NCI-H526 treated with DMSO at 0.1 percent for 48 hours (cell line): ENCODE results near the gene TTBK1.

Source experiments
- DNase-seq: peaks from one replicate; lab custom pipeline; 2025; lab: John Stamatoyannopoulos, UW

Gene TTBK1

DNA sequence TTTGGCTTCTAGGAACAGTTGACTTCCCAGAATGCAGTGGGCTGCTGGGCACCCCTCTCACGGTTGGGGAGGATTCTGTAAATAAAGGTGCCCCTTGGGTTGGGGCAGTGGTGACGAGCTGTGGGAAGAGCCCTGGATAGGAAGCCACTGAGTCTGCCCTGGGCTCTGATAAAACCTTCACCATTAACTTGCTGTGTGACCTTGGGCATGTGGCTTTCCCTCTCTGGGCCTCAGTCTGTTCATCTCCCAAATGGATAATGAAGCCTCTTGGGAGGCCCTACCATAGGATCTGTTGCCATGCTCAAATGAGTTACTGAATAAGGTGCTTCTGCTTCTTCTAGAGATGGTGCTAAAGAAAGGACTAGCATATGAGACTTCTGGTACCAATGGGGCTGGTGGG is 61.6 kb downstream of the TTBK1 start:
- no peak for DNase-seq

DNA sequence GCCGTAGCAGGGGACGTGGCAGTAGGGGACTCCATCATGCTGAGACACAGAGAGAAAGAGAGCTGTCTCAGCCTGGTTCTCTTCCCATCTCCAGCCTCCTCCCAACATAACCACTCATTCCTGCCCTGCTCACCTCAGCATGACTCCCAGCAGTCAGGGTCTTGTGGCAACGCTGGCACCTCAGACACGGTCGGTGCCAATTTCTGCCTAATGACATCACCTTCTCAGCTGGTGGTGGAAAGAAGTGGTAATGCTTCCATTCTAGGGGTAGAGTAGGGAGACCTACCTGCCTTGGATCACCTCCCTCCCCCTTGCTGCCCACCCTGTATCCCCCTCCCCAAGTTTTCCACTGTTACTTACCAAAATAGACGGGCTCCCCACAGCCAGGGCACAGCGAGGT is 62.8 kb downstream of the TTBK1 start:
- no peak for DNase-seq

DNA sequence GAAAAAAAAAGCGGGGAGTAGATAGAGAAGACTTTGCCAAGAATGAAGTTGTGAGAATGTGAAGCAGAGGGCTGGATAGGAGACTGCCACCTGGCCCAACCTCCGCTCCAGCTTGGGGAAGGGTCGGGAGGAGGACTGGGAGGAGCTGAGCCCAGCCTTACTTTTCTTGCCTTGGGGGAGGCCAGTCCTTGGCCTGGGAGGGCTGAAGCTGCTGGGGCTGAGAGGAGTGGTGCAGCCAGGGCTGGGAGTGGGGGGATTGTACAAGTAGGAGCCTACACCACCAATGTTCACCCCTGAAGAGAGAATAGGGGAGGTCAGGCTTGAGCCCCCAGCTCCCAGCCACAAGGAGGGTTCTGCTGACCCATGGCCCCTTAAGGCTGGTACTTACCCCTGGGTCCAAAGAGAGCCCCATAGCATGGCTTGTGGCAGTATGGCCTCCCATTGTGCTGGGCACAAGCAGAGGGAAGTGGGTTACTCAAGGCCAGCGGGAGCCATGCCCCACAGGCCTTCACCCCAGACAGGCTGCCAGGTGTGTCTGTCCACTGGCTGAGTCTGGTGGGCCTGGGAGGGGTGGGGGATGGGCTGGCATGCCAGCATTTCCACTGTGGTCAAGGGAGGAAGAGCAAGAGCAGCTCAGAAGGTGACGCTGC is 64.3 kb downstream of the TTBK1 start:
- DNase-seq, result no peak

DNA sequence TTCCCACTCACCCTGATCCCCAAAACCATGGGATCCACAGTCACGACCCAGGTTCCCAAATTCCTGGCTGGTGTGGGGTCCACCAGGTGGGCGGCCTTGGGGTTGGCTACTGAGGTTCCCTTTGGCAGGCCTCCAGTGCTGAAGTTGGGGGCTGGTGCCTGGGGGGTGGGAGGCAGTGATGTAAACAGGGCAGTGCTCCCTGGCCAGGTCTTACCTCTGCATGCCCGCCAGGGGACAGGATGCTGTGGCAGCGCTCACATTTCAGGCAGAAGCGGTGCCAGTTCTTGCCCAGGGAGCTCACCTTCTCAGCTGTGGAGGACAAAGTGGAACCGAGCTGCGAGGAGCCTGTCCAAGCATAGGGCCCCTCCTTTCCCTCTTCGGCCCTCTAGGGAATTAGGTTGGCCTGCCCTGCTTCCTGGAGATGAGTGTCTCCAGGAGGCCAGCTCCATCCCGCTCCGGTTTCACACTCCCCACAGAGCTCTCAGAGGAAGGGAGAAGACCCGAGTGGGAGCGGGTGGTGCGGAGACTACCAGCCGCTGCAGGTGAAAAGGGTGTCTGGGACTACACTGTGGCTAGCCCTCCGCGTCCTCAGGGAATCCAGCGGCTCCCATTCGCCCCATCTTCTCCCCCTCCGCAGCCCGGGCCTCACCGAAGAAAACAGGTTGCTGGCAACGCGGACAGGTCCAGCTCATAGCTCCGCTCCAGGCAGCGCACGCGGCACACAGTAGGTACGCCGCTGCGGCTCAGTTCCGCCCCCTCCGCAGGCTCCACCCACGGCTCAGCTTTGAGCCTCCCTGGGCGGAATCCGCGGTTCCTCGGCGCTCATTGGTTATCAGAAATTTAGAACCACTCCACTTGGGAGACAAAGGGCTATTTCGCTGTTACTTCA is 65.1 kb downstream of the TTBK1 start, which contains the start of gene CRIP3:
CRIP3 (minus strand) TSS at position 726 of the 889 bp plus-strand sequence; CDS start at position 692, 34 bp downstream.
- peak; percentile 70 for DNase-seq

DNA sequence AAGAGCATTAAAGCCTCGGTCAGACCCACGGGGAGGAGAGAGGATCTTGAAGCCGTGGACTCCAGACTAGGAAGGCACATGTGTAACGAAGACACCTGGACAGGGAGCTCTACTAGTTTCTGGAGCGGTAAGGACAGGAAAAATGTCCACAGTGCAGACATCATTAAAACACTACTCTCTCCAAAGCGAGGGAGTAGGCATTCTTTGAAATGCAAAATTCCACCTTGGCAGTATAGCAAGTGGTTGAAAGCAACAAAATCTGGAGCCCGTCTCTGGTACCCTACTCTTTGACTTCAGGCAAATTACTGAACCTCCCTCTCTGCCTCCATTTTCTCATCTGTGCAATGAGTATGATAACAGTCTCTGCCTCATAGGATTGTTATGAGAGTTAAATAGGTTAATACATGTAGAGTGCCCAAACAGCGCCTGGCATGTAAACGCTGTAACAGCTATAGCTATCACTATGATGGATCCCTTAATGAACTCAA is 65.8 kb downstream of the TTBK1 start:
- no peak for DNase-seq

DNA sequence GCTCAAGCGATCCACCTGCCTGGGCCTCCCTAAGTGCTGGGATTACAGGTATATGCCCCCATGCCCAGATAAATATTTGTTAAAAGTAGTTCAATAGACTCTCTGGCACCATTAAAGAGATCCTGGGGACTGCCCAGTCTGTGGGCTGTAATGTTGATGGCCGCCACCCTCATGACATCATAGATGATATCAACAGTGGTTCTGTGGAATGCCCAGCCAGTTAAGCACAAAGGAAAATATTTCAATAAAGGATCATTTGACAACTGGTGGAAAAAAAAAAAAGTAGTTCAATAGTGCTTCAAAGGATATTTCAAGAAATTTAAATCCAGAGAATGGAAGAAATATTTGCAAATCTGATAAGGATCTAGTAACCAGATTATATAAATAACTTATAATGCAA is 66.9 kb downstream of the TTBK1 start:
- no peak for DNase-seq

DNA sequence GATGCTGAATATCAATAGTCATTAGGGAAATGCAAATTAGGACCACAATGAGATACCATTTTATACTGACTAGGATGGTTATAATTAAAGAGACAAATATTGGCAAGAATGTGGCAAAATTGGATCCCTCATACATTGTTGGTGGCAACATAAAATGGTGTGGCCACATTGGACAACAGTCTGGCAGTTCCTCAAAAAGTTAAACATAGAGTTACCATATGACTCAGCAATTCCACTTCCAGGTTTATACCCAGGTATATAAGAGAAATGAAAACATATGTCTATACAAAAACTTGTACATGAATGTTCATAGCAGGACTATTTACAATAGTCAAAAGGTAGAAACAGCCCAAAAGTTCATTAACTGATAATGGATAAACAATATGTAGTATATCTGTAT is 67.3 kb downstream of the TTBK1 start:
- no peak for DNase-seq

DNA sequence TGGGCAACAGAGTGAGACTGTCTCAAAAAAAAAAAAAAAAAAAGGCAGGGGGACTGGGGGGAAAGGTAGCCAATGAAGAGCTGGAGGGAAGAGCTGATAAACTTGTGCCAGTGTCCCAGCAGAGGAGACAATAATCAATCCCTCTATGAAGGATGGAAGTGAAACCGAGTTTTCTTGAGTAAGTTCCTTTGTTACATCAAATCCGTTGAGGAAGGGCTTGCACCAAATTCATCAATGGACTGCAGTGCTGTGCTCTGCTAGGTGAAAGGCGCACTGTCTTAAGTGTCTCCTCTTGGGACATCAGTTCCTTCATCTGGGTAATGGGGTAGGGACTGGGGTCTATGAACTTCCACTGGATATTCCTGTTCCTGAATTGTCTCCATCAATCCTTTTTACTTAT is 68.4 kb downstream of the TTBK1 start:
- no peak for DNase-seq

DNA sequence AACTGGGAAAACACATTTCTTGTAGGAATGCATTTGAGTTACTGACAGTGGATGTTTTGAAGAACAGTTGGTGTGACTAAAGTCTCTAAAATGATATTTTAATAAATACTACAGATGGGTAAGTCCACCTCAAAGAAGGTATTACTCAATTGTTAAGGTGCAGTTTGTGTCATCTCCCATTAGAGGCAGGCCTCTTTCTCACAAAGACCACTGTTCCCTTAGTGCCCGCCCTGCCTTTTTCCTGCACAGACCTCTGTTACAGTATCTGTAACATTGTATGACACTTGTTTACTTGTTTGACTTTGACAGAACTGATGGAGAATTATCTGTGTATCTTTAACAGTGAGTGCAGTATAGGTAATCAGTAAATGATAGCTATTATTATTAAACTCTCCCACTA is 70.5 kb downstream of the TTBK1 start:
- no peak for DNase-seq

DNA sequence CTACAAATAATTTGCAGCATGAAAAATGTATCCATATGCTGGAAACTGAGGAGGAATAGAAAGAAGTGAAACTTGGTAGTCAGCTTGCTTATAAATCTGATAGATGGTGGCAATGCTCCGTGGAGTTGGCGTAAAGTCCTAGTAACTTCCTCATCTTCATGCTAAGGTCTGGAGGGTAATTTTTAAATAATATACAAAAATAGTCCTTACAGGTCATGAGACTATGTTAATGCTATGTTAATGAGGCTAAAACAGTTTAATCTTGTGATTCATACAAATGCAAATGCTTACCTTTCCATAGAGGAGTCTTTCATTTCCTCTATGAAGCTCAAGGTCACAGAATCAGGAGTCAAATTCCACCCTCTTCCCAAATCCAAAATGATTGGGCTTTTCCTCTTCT is 74.7 kb downstream of the TTBK1 start:
- no peak for DNase-seq

DNA sequence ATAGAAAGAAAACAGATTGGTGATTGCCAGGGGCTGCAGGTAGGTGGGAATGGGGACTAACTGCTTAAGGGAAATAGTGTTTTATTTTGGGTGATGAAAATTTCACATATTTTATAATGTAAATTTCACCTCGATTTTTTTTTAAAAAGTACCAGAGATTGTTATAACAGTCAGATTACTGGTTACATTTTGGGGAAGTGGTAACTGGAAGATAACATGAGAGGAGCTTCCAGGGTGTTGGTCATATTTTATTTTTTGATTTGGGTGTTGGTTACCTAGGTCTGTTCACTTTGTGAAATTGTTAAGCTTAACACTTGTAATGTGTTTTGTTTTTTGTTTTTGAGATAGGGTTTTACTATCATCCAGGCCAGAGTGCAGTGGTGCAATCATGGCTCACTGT is 82.6 kb downstream of the TTBK1 start:
- no peak for DNase-seq

DNA sequence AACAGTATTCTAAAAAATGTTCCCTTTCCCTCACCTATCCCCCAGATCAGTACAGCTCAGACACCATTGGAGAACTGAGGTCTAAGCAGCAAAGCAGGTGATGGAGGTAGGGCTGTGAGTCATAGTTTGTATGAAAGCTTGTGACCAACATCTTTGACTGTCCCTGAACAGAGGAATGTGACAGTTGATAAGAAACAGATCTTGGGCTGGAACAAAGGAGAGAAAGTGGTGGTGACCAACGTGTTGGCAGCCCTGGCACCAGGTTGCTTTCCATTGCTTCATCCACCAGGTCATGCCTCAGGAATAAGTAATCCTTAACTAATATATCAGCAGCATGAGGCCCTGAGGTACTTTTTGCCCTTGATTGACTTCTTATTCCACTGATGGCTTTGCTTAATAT is 85.2 kb downstream of the TTBK1 start:
- no peak for DNase-seq

DNA sequence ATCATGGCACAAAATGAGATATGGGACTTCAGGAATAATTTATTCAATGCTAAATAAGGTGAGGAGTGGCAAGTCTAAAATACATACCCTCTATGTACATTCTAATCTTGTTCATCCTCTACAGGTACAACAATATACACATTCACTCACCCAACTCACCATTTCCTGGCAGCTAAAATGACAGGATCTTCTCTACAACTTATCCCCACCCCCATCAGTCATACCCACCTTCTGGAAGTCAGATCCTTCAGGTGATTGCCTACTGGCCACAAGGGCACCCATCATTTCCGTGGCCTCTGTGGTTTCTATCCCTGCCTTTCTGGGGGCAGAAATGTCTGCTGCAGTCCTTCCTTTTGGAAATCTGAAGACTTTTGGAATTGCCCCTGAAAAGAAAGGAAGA is 88.2 kb downstream of the TTBK1 start:
- DNase-seq, result no peak

DNA sequence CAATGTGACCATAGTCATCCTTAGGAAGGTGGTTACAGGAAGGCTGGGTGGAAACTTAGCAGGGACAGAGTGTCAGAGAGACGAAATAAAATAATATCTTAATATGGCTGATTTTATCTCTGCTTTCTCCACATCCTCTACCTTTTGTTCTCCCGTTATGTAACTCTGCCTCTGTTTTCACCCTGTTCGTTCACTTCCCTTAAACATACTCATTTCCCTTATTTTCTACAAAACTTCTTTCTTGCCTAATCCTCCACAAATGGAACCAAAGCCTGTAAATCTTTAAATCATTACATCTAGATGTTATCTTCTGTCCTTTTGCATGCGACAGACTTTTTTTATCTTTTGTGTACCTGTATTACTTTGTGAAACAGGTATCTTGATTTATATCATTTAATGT is 88.6 kb downstream of the TTBK1 start:
- DNase-seq, result no peak

DNA sequence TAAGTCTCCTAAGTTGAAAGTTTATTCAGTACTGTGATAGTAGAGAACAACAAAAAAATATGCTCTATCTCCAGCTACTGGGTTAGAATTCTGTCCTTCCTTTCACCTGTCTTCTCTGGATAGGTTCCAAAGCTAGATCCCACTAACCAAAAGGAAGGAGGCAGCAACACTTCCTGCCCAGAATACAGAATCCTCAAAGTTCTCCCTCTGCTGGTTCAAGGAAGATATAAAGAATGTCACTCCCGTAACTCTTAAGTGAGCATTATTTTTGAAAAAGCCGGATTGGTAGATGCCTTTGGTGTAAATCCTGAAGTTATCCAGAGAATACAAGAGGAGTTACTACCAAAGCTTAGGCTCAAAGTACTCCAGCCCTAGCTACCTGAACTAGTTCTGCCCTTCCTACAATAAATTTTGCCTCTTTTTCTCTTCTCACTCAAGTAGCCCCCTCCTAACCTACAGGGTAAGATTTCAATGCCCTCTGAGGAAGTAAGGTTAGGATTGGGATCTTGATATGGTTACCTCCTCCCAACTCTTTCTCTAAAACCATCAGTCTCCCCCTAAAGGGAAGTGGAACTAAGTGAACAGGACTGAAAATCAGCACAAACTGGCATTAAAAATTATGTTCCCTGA is 91.3 kb downstream of the TTBK1 start:
- DNase-seq, result no peak

DNA sequence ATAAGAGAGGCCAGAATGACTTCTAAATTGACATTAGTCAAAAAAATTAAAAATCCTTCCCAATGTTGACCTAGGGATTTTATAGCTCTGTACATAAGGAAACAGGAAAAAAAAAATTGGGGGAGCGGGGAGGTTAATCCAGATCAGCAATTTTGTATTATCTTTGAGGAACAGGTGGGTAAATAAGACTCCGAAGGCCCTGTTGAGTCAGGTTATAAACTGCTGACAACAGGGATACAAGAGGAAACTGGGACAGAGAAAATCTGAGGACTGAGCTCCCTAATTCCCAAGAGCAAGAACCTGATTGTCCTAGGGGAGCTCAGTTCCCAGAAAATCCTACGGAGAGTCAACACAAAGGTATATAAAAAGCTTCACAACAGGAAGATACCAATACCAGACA is 92.2 kb downstream of the TTBK1 start:
- no peak for DNase-seq

DNA sequence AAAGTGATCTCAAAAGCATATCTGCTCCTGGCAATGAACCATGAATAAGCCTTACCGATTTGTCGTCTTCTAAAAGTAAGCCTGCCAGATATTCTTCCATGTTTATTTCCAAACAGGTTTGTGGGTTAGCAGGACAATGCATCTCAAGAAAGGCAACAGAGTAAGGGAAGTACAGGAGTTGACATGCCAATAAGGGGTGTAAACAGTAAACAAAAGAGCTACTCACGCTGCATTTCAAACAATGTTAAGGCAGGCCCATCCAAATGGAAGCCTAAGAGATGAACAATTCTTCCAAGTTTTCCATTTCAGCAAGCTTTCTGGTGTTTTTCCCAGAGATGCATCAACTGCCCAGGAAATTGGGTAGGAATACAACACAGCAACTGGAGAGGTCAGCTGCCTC is 93.1 kb downstream of the TTBK1 start:
- no peak for DNase-seq
